A673 (cell line): ENCODE data around the gene GULP1.

Experiments used
- CTCF ChIP-seq: fragments of 300-800, 200-600 bp; sonication (generic); conservative IDR thresholded peaks from 2 replicates; pipeline ENCODE4 v1.5.1; 2017; ENCODE audit warnings: low read depth, mild to moderate bottlenecking, antibody characterized with exemption, low read length, moderate library complexity, mixed read lengths
- EZH2 ChIP-seq: fragments of 200-600 bp; sonication (generic); IDR thresholded peaks from 2 replicates; pipeline ENCODE4 v1.6.1; 2017; ENCODE audit warnings: borderline replicate concordance, low read depth, mild to moderate bottlenecking, mixed read lengths, antibody characterized with exemption, low read length; ENCODE audit not compliant: poor library complexity, severe bottlenecking

DNA sequence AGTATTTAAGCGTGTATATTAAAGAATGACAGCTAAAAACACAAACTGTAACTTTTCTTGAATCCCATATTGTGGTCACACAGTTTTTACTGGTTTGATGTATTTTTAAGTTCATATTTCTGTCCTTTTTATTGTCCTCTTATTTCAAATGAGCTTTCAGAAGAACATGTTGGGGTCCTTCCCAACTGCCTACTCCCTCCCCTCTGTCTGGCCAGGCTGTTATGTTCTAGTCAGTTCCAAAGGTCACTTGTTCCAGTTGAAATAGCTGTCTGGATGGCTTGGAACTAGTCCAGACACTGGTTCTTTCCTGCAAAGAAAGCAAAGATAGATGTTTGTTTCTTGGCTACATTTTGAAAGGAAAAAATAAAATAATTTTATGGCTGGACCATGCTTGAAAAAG, 306.9 kb downstream of the GULP1 start:
- TF ChIP-seq EZH2: no peak
- no peak for TF ChIP-seq CTCF
